GM04504 (cell line): Measurements from ENCODE around the gene FMNL1.

Source experiments
- DNase-seq: peaks from one replicate; pipeline ENCODE4 v3.0.0-alpha.2; 2012; ENCODE audit warnings: low read depth

Gene FMNL1

GRCh38 chr17:45221081-45222013, at the start of gene FMNL1:
FMNL1 (plus strand) TSS chr17:45221885; CDS start chr17:45222125, 240 bp downstream.
- DNase-seq = no peak

GRCh38 chr17:45172232-45172540, 49.5 kb upstream of the FMNL1 start:
- no peak for DNase-seq

- no peak for DNase-seq
Measured at GRCh38 chr17:45172541-45173286, 49.0 kb upstream of the FMNL1 start.

- no peak for DNase-seq
Measured at GRCh38 chr17:45175759-45176115, 45.9 kb upstream of the FMNL1 start.

- DNase-seq = no peak
Measured at GRCh38 chr17:45177563-45177962, 44.1 kb upstream of the FMNL1 start.

- no peak for DNase-seq
Measured at GRCh38 chr17:45184144-45184543, 37.5 kb upstream of the FMNL1 start.

- DNase-seq = no peak
Measured at GRCh38 chr17:45186801-45187354, 34.8 kb upstream of the FMNL1 start.

GRCh38 chr17:45189009-45189408, 32.7 kb upstream of the FMNL1 start:
- DNase-seq = no peak

GRCh38 chr17:45190503-45191255, 31.0 kb upstream of the FMNL1 start:
- DNase-seq = no peak

GRCh38 chr17:45195424-45195823, 26.3 kb upstream of the FMNL1 start:
- no peak for DNase-seq

GRCh38 chr17:45197108-45197507, 24.6 kb upstream of the FMNL1 start:
- no peak for DNase-seq

GRCh38 chr17:45197555-45198334, 23.9 kb upstream of the FMNL1 start:
- peak; percentile 78 for DNase-seq

- no peak for DNase-seq
Measured at GRCh38 chr17:45200701-45201100, 21.0 kb upstream of the FMNL1 start.

- DNase-seq = no peak
Measured at GRCh38 chr17:45201457-45201856, 20.2 kb upstream of the FMNL1 start.

- DNase-seq = peak; percentile 29
Measured at GRCh38 chr17:45201880-45202279, 19.8 kb upstream of the FMNL1 start.

GRCh38 chr17:45218895-45219661, 2.6 kb upstream of the FMNL1 start:
- peak; percentile 75 for DNase-seq

- no peak for DNase-seq
Measured at GRCh38 chr17:45220079-45220478, 1.6 kb upstream of the FMNL1 start.

- DNase-seq = no peak
Measured at GRCh38 chr17:45222014-45222288, 266 bp downstream of the FMNL1 start.

- DNase-seq = no peak
Measured at GRCh38 chr17:45222289-45222995, 757 bp downstream of the FMNL1 start.

- no peak for DNase-seq
Measured at GRCh38 chr17:45222996-45223538, 1.4 kb downstream of the FMNL1 start.
